ENCODE results near the gene ANGEL2. TPM values are rescaled to one million over a fixed set of nuclear protein-coding genes. Genes with fewer than 3 reads are reported as not detected.
A peak's percentile ranks its signal among the peaks of the same experiment; 100 is the strongest.
"Not testable (repeated sequence)": the region's sequence is repeated elsewhere in the genome, so short reads cannot be mapped to it uniquely, and the experiment has no call there.

ANGEL2 gene
- total RNA-seq, 1 donor from 2014 or later, result 36.8 TPM

- H3K4me3 ChIP-seq (ENCODE audit: low read depth, low read length), result no peak overlapping the region
- H3K27me3 ChIP-seq (ENCODE audit: control insufficient read depth, insufficient read depth, low read length), result no peaks in the 10 kb centered on the region
- no peaks in the 10 kb centered on the region for H3K36me3 ChIP-seq (ENCODE audit: control insufficient read depth, insufficient read depth, low read length)
- no peak for TF ChIP-seq CTCF (IDR thresholded peaks at IDR 0.05; ENCODE audit: insufficient read depth, low read length, poor library complexity, severe bottlenecking)
- no peak for DNase-seq (ENCODE audit: low read depth)
Measured at GRCh38 chr1:212968368-212968863, 47.3 kb downstream of the ANGEL2 start.

- Histone ChIP-seq H3K4me3 (ENCODE audit: low read depth, low read length) (no peak overlapping the region), H3K27me3 (ENCODE audit: control insufficient read depth, insufficient read depth, low read length) (no peaks in the 10 kb centered on the region), H3K36me3 (ENCODE audit: control insufficient read depth, insufficient read depth, low read length) (no peaks in the 10 kb centered on the region)
- DNase-seq (ENCODE audit: low read depth), result no peak
- TF ChIP-seq CTCF (IDR thresholded peaks at IDR 0.05; ENCODE audit: insufficient read depth, low read length, poor library complexity, severe bottlenecking), result peak; percentile 58
Measured at GRCh38 chr1:212967801-212968200, 47.9 kb downstream of the ANGEL2 start.

- no peaks in the 10 kb centered on the region for H3K27me3 ChIP-seq (ENCODE audit: control insufficient read depth, insufficient read depth, low read length)
- no peaks in the 10 kb centered on the region for H3K36me3 ChIP-seq (ENCODE audit: control insufficient read depth, insufficient read depth, low read length)
- no peak for TF ChIP-seq CTCF (IDR thresholded peaks at IDR 0.05; ENCODE audit: insufficient read depth, low read length, poor library complexity, severe bottlenecking)
- DNase-seq (ENCODE audit: low read depth), result no peak
- no peak overlapping the region for H3K4me3 ChIP-seq (ENCODE audit: low read depth, low read length)
Measured at GRCh38 chr1:212966616-212967015, 49.1 kb downstream of the ANGEL2 start.

- not testable (repeated sequence) for H3K36me3 ChIP-seq (ENCODE audit: control insufficient read depth, insufficient read depth, low read length); DNase-seq (ENCODE audit: low read depth); H3K4me3 ChIP-seq (ENCODE audit: low read depth, low read length); H3K27me3 ChIP-seq (ENCODE audit: control insufficient read depth, insufficient read depth, low read length)
Measured at GRCh38 chr1:212964993-212965392, 50.7 kb downstream of the ANGEL2 start.

- H3K4me3 ChIP-seq (ENCODE audit: low read depth, low read length), result no peak overlapping the region
- no peaks in the 10 kb centered on the region for H3K27me3 ChIP-seq (ENCODE audit: control insufficient read depth, insufficient read depth, low read length)
- TF ChIP-seq CTCF (IDR thresholded peaks at IDR 0.05; ENCODE audit: insufficient read depth, low read length, poor library complexity, severe bottlenecking), result no peak
- H3K36me3 ChIP-seq (ENCODE audit: control insufficient read depth, insufficient read depth, low read length), result no peaks in the 10 kb centered on the region
- DNase-seq (ENCODE audit: low read depth), result no peak
Measured at GRCh38 chr1:212964102-212964501, 51.6 kb downstream of the ANGEL2 start.

GRCh38 chr1:212962509-212962908, 53.2 kb downstream of the ANGEL2 start:
- no peak for DNase-seq (ENCODE audit: low read depth)
- H3K27me3 ChIP-seq (ENCODE audit: control insufficient read depth, insufficient read depth, low read length), result no peaks in the 10 kb centered on the region
- H3K36me3 ChIP-seq (ENCODE audit: control insufficient read depth, insufficient read depth, low read length), result no peaks in the 10 kb centered on the region
- H3K4me3 ChIP-seq (ENCODE audit: low read depth, low read length), result no peak overlapping the region
- no peak for TF ChIP-seq CTCF (IDR thresholded peaks at IDR 0.05; ENCODE audit: insufficient read depth, low read length, poor library complexity, severe bottlenecking)
